GM12878 (cell line): Measurements from ENCODE around the gene B3GNT9.

ENCODE experiments used
- CBX5 ChIP-seq: sonication (generic); IDR thresholded peaks from 2 replicates; pipeline ENCODE4 v1.6.1; 2016; ENCODE audit warnings: low read depth, moderate library complexity, mild to moderate bottlenecking, inconsistent platforms
- EED ChIP-seq: sonication (generic); IDR thresholded peaks from 2 replicates; pipeline ENCODE4 v1.6.1; 2016; ENCODE audit warnings: antibody characterized with exemption, low read depth
- JUND ChIP-seq: IDR thresholded peaks from 2 replicates; pipeline ENCODE4 v1.6.1; 2012; ENCODE audit warnings: low read depth, mild to moderate bottlenecking, low read length, improper control_type of control experiment, moderate library complexity
- MXI1 ChIP-seq: fragments of 150-350 bp; IDR thresholded peaks from 2 replicates; pipeline ENCODE4 v1.6.1; 2011; ENCODE audit warnings: low read depth, mild to moderate bottlenecking, inconsistent platforms, low read length, improper control_type of control experiment
- NR2C2 ChIP-seq: IDR thresholded peaks from 2 replicates; pipeline ENCODE4 v1.6.1; 2011; ENCODE audit warnings: borderline replicate concordance, low read depth; ENCODE audit not compliant: control insufficient read depth, insufficient read length
- POLR2A ChIP-seq: IDR thresholded peaks from 2 replicates; pipeline ENCODE4 v1.6.1; 2011; ENCODE audit warnings: low read depth, mild to moderate bottlenecking, low read length
- POLR2AphosphoS2 ChIP-seq: IDR thresholded peaks from 2 replicates; pipeline ENCODE4 v1.6.1; 2011; ENCODE audit warnings: low read depth, mild to moderate bottlenecking, low read length, improper control_type of control experiment, moderate library complexity
- RCOR1 ChIP-seq: conservative IDR thresholded peaks from 2 replicates; pipeline ENCODE4 v1.6.1; 2012; ENCODE audit warnings: low read depth, low read length, improper control_type of control experiment
- SMC3 ChIP-seq: IDR thresholded peaks from 2 replicates; pipeline ENCODE4 v1.6.1; 2011; ENCODE audit warnings: low read length, improper control_type of control experiment, borderline replicate concordance
- SREBF1 ChIP-seq: IDR thresholded peaks from 2 replicates; pipeline ENCODE4 v1.6.1; 2012; ENCODE audit warnings: mild to moderate bottlenecking, low read length
- TF ChIP-seq, protein P1 (sequence below), 3 experiments: IDR thresholded peaks in 2 of 3; conservative IDR thresholded peaks in 1 of 3; 2 replicates each; pipeline ENCODE4 v1.5.1; 2011; ENCODE audit warnings: low read depth in 3 of 3, low read length in 3 of 3, mild to moderate bottlenecking in 3 of 3, control low read depth in 2 of 3, moderate library complexity in 2 of 3, inconsistent platforms in 1 of 3, mixed read lengths in 1 of 3; ENCODE audit not compliant: control insufficient read depth in 2 of 3, insufficient read depth in 1 of 3; ENCODE audit errors: extremely low read depth in 1 of 3
- TF ChIP-seq, protein P2 (sequence below): fragments of 450-650 bp; IDR thresholded peaks from 2 replicates; pipeline ENCODE4 v1.6.1; 2014; ENCODE audit warnings: mild to moderate bottlenecking

DNA sequence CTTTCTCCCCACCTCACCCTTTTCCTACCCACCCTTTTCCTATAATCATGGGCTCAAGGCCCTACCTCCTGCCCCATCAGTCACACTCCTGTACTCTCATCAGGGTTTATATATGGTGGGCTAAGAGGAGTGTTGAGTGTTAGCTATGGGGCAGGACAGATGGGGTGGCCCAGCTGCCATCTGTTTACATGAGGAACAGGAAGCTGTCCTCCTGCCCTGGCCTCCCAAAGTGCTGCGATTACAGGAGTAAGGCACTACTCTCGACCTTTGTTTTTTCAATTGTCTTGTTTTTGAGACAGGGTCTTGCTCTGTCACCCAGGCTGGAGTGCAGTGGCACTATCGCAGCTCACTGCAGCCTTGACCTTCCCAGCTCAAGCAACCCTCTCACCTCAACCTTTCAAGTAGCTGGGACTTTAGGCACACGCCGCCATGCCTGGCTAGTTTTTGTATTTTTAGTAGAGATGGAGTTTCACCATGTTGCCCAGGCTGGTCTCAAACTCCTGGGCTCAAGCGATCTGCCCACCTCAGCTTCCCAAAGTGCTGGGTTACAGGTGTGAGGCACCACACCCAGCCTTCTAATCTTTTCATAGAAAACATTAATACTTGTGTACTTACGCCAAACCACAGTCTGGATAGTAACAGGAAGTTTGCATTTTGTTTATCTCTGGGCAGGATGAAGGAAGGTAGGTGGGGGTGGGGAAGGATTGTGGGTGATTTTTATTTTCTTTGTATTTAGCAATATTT, 7.3 kb upstream of the B3GNT9 start:
- no peak for TF ChIP-seq POLR2A
- TF ChIP-seq, protein P1, sequence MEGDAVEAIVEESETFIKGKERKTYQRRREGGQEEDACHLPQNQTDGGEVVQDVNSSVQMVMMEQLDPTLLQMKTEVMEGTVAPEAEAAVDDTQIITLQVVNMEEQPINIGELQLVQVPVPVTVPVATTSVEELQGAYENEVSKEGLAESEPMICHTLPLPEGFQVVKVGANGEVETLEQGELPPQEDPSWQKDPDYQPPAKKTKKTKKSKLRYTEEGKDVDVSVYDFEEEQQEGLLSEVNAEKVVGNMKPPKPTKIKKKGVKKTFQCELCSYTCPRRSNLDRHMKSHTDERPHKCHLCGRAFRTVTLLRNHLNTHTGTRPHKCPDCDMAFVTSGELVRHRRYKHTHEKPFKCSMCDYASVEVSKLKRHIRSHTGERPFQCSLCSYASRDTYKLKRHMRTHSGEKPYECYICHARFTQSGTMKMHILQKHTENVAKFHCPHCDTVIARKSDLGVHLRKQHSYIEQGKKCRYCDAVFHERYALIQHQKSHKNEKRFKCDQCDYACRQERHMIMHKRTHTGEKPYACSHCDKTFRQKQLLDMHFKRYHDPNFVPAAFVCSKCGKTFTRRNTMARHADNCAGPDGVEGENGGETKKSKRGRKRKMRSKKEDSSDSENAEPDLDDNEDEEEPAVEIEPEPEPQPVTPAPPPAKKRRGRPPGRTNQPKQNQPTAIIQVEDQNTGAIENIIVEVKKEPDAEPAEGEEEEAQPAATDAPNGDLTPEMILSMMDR (IDR thresholded peaks at IDR 0.05 in 2 of 3, conservative IDR thresholded peaks at IDR 0.05 in 1 of 3; ENCODE audit: control insufficient read depth in 2 of 3, extremely low read depth in 1 of 3, insufficient read depth in 1 of 3, low read depth in 3 of 3, low read length in 3 of 3) = no peak
- TF ChIP-seq RCOR1 = no peak
- no peak for TF ChIP-seq SREBF1
- TF ChIP-seq MXI1 = no peak
- TF ChIP-seq, protein P2, sequence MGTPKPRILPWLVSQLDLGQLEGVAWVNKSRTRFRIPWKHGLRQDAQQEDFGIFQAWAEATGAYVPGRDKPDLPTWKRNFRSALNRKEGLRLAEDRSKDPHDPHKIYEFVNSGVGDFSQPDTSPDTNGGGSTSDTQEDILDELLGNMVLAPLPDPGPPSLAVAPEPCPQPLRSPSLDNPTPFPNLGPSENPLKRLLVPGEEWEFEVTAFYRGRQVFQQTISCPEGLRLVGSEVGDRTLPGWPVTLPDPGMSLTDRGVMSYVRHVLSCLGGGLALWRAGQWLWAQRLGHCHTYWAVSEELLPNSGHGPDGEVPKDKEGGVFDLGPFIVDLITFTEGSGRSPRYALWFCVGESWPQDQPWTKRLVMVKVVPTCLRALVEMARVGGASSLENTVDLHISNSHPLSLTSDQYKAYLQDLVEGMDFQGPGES = no peak
- TF ChIP-seq CBX5 = no peak
- TF ChIP-seq EED = no peak
- TF ChIP-seq POLR2AphosphoS2 = no peak
- TF ChIP-seq JUND = no peak
- TF ChIP-seq SMC3 = no peak
- no peak for TF ChIP-seq NR2C2
